Activated T-helper 1 cell treated with Interleukin-2 at 50 U/mL for 16 hours (primary cell): Measurements from ENCODE around the gene TSPAN17.
A peak's percentile ranks its signal among the peaks of the same experiment; 100 is the strongest.

ENCODE experiments used
- DNase-seq: peaks from one replicate; pipeline ENCODE4 v3.0.0-alpha.2; 2020; ENCODE audit warnings: low read depth

TSPAN17 gene

DNA sequence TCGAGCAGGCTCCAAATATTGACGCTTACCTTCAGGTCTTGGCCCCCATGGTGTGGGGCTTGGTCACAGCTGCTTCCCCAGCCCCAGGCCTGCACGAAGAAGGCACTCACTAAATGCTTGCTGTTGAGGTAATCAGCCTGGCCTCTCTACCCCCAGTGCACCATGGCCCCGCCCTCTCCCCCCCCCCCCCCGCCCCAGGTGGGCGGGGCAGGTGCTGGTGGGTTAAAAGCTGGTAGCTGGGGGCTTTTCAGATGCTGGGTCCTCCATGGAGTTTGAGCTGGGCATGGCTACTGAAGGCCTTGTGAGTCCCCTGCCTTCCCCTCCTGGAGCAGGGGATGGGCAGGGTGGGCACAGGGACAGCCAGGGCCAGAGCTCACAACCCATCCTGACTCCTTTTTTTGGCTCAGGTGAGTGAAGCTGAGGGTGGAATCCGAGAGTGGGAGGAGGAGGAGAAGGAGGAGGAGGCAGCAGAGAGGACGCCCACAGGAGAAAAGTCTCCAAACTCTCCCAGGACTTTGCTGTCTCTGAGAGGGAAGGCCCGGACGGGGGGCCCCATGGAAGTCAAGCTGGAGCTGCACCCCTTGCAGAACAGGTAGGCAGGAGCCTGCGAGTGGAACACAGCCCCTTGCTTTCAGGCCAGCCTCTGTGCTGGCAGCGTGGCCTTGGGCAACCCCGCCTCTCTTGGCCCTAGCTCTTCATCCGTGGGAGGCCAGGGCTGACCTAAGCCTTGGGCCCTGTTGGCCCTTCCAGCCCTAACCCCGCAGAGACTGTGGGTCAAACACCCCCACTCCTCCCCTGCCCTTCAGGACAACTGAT lies 4.4 kb upstream of the TSPAN17 start:
- no peak for DNase-seq

DNA sequence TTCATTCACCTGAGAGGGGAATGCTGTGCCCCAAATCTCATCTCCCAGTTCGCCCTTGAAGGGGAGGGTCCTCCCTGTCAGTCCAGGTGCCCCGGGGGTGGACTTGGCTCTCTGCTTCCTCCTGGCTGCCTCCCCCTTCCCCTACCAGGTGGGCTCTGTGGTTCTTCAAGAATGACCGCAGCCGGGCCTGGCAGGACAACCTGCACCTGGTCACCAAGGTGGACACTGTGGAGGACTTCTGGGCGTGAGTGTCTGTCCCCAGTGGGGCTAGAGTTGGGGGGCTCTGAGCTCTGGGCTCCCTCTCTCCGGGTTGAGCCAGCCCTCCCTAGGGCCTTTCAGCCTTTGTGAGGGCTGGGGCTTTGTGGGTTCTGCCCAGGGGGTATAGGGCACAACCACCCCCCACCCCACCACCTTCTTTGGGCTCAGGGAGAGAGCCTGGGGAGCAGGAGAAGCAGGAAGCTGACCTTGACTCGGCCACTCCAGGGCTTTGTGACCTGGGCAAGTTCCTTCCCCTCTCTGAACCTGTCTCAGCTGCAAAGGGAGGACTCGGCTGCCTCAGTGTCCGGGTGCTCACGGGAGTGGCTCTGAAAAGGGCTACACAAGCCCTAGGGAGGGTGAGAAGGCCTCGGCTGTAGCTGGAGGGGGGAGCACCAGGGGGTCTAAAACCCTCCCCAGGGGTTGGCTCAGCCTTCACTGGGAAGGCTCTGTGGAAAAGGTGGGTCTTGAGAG lies 3.6 kb upstream of the TSPAN17 start:
- DNase-seq = no peak

DNA sequence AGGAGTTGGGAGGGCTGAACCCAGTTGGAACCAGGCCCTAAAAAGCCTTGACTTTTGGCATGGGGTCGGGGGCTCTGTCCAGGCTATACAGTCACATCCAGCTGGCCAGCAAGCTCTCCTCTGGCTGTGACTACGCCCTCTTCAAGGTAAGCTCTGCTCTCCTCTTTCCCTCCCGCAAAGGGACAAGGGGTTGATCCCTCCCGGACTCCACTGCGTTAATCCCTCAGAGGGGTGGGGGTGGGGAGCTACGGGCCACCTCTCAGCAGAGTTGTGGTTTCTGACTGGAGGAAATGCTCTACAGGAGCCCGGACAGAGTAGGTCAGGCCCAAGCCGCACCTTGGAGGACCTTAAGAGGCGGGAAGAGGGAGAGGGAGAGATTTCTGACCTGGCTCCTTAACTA lies 3.0 kb upstream of the TSPAN17 start:
- no peak for DNase-seq

DNA sequence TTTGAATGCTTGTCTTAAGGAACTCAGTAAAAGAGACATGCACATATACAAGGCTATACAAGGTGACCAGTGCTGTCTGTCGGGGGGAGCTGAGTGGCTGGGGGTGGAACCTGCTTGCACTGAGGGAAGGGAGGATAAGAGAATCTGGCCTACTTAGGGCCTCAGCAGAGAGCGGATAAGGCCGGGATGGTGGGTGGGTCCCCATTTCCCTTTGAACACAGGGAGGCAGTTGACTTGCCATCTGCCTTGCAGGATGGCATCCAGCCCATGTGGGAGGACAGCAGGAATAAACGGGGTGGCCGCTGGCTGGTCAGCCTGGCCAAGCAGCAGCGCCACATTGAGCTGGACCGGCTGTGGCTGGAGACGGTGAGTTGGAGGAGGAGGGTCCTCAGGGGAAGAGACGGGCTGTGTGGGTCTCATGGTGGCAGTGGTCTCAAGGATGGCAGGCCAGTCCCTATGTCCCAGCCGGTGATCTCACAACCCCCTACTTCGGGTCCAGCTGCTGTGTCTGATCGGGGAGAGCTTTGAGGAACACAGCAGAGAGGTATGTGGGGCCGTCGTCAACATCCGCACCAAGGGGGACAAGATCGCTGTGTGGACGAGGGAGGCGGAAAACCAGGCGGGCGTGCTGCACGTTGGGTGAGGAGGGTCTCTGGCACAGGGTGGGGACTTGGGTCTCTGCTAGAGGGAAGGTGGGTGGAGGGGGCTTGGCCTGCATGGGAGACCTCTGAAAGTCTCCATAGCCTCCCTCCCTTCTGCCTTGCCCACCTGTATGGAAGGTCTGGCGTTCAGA lies 2.2 kb upstream of the TSPAN17 start:
- no peak for DNase-seq

DNA sequence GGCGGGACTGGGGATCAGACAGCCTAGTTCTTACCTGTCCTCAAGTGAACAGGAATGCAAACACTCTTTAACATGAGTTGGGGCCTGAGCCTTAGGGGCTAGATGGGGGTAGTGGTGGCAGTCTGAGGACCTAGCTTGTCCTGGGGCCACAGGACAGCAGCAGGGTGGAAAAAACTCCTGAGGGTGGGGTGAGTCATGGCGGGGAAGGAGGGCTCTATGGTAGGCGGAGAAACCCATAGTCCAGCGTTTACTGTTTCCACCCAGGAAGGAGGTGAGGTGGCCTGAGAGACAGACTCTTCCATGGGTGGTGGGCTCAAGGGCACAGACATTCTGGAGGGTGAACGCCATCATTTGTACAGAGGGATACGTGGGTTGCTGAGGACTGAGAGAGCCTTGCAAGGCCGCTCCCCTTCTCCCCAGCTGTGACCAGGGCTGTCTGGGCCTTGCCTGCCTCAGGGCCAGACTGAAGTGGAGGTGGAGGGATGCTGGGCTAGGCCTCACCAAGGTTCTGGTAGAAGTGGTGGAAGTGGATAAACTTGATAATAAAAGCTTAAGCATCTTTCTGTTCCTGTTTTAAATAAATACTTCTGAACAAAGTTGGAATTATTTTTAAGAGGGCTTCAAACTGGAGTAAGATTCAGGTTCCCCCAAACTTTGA lies 1.1 kb upstream of the TSPAN17 start:
- DNase-seq = no peak

DNA sequence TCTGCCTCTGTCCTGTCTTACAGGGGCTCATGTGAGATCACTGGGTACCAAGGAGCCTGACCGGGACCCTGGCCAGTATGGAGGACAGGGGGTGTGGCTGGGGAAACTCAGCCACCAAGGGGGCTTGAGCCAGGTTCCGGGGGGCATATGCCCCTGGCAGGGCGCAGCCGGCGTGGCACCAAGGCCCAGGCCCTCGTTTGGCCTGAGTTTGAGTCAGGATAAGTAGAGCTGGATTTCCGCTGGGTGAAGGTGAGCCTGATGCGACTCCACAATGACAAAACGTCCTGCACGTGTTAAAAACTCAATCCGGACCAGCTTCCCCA lies 616 bp upstream of the TSPAN17 start:
- DNase-seq = no peak

DNA sequence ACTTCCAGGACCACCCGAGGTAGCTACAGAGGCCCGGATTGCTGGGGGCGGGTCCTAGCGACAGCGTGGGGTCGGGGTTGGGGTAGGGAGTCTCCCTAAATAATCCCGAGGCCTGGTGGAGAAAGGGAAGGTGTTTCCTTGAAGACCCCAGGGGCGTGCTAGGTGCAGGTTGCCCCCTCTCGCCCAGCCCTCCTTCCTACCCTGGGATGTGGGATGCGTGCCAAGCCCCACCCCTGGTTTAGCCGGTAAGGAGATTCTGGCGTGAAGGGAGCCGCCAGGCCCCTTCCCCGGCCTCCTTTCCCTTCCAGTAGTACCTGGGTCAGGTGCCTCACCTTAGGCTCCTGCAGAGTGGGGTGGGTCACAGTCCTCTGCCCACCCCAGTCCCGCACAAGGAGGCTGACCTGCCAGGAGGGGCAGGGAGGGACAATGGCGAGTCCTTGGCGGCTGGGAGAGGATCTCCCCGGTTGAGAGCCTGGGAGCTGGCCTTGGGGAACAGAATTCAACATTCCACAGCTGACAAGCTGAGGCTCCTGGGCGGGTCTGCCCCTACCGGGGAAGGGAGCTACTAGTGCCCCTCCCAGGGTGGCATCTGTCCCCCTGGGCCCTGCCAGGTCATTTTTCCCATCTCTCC lies 674 bp downstream of the TSPAN17 start:
- DNase-seq = no peak

DNA sequence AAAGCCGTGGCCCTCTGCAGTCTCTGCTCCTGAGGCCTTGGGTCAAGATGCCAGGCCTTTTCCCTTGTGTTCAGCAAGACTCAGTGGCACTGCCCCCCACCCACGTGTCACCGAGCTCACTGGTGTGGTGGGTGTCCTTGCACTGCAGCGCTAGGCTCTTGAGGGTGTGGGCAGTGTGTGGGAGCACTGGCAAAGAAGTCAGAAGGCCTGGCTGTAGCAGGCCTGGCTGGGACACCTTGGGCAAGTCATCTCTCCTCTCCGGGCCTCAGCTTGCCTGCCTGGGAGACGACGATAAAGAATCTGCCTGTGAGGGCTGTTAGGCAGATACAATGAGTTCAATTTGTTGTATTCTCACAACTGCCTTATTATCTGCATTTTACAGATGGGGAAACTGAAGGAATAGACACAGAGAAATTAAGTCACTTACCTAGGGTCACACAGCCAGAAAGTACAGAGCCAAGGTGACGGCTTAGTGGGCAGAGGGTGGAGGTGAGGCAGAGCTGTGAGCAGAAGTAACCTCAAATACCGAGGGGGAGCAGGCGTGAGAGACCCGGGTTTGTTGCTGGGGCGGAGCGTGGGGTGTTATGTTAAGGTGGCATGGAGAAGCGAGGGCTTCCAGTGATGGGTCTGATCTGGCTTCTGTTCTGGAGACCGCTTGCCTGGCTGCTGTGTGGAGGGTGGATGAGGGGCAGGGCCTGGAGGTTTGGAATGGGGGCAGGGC lies 1.4 kb downstream of the TSPAN17 start:
- DNase-seq = no peak

DNA sequence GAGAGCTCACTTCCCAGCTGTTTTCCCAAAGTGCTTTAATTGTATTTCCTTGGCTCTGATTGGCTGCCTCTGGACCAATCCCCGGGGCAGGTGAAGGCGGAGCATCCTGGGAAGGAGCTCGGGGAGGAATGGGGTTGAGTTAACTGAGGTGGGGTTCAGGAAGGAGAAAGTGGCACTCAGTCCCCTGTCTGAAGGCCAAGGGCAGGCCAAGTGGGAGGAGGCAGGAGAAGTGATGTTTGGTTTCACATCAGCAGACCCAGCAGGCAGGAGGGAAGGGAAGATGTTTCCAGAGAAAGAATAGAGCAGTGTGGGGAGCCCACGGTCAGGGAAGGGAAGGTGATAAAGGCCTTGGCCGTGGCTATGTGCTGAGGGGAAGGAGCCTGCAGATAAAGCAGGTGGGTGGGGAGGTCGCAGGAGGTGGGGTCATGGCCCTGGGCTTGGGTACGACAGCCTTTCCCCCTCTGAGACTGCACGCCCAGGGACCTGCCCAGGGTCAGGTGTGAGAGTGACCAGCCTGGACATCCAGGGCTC lies 3.1 kb downstream of the TSPAN17 start:
- DNase-seq = no peak

DNA sequence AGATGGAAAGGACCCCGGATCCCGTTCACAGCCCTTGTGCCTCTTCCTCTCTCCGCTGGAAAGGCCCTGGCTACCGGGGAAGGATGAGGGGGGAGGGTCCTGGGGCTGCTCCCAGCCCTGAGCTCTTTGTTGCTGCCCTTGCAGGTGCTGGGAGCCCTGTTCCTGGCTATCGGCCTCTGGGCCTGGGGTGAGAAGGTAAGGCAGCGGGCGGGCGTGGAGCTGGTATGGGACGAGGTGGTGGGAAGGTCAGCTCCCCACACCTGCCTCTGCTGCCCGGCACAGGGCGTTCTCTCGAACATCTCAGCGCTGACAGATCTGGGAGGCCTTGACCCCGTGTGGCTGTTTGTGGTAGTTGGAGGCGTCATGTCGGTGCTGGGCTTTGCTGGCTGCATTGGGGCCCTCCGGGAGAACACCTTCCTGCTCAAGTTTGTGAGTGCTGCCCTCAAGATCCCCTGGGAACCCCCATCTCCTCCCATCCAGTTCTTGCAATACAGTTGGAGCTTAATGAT lies 4.2 kb downstream of the TSPAN17 start:
- no peak for DNase-seq

DNA sequence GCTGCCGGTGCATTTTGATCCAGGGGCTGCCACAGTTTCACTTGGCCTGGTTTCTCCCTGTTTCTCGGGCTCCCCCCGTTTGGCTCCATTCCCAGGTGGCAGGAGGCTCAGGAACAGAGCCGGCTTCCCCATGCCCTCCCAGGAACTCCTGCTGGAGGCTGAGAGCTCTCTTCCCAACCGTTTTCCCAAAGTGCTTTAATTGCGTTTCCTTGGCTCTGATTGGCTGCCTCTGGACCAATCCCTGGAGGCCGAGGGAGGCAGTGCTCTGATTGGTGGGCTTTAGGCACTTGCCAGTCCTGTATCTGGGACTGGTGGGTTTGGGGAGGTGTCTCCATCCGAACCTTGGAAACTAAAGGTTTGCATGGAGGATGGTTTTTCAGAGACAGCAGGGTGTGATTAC lies 4.9 kb downstream of the TSPAN17 start:
- DNase-seq = no peak

DNA sequence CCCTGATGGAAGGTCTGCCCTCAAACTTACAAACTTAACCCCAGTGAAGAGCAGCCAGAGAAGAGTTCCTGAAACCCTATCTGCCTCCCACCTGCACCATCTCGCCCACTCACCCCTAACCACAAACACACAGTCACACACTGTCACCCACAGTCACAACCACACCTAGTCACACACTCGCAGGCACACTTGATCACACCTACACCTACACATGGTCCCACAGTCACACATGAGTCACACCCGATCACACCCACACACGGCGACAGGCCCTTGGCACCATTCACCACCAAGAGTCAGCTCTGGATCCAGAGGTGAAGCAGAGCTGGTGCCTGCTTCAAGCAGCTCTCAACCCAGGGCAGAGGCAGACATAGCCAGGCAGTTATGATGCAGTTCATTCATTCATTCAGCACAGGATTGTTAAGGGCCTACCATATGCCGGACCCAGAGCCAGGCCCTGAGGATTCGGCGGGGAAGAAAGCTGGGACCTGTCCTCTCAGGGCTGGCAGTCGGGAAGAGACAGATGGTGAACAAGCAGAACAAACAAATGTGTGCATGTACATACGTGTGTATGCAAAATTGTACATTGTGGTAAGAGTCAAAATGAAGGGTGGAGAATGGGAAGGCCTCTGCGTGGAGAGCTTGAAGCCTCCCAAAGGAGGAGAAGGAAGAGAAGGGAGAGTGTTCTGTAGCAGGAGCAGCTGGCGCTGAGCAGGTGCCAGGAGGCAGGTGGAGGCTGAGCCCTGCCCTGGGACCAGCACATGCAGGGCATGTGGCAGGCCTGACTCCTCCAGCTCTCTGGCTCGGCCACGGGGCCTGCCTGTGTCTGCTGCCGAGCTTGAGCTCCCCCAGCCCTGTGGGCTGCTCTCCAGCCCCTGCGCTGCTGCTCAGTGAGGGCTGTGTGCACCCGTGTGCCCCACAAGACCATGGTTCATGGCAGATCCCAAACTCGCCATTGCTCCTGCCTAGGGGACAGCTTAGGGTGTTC lies 6.4 kb downstream of the TSPAN17 start:
- no peak for DNase-seq

DNA sequence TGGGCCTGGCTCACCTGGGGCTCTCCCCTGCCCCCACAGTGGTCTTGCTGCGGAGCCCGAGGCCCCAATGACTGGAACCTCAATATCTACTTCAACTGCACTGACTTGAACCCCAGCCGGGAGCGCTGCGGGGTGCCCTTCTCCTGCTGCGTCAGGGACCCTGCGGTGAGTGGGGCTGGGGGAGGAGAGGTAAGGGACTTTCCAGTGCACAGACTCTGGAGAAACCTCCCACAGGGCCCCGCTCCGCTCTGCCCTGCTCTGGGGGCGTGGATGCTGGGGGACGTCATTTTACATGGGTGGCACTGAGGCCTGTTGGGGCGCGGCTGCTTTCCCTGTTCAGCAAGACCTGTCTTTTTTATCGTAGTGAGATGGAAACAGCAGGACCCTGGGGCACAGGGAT lies 7.6 kb downstream of the TSPAN17 start:
- DNase-seq = no peak

DNA sequence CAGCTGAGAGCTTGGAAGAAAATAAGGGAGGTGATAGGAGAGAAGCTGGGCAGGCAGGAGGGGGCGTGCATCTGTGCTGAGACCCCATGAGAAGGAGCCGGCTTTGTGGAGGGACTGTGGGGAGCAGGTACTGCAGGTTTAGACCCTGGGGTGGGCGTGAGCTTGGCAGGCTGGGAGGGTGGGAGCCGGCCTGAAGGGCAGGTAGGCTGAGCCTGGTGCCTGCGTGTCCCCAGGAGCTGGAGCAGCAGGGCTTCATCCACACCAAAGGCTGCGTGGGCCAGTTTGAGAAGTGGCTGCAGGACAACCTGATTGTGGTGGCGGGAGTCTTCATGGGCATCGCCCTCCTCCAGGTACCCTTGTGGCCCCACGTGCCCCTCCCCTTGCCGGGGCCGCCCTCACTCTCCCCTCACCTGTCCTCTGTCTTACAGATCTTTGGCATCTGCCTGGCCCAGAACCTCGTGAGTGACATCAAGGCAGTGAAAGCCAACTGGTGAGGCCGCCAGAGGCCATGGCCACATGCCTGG lies 9.2 kb downstream of the TSPAN17 start:
- no peak for DNase-seq

DNA sequence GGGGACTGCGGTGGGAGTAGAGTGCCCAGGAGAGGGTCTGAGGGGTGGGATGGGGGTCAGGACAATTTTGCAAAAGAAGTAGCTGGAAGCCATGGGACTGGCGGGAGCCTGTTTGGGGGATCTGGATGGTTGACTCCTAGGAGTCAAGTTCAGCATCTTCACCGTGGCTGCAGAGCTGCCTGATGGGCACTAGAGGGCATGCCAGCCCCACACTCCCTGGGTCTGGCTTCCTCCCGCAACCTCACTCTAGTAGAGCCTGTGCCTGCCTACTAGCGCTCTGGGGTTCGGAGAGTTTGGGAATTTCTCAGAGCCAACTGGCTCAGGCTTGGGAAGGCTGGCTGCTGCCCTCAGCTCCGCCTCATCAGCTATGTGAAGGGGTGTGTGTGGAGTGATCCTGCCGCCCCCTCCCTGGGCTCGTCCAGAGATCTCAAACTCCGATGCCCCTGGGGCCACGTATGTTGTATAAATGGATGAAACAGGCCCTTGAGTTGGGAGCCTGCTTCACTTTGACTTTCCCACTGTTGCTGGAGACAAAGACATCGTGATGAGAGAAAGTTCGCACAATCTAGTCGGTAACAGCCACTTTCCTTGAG lies 10.8 kb downstream of the TSPAN17 start:
- peak; percentile 38 for DNase-seq

DNA sequence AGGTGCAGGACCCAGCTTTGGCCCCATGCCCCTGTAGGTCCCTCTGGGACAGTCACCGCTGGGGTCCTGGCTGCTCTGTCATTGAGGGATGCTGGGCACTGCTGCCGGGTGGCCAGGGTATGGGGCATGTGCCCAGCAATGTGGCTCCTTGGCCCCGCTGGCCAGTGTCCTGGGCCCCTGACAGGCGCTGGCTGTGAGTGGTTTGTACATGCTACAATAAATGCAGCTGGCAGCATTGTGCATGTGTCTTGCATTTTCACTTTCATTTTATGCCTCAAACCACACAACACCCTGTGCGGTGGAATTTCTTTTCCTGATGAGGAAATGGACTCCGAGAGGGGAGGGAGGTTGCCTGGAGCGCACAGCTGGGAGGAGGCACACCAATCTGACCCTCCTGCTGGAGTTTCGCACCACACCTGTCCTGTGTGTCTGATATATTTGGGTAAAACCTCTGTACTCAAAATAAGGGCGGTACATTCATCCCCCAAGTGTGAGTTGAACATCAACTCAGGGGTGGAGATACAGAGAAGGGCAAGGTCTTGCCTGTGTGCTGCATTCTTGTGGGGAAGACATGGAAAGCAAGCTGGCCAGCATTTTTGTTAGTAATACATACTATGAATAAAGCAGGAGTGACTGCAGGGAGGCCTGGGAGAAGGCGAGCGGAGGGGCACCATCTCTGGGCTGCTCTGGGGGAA lies 11.7 kb downstream of the TSPAN17 start:
- DNase-seq = no peak

DNA sequence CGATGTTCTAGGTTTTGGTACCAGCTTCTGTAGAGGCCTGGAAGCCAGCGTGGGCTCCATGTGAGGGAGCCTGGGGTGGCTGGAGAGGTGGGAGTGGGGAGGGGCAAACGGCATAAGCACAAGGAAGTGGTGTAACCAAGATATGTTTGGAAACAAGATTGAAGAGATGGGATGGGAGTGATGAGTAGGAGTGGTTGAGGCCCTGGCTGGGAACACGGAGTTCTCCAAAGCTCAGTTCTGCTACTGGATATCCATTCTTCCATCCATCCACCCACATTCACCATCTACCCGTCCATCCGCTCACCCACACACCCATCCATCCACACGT lies 12.2 kb downstream of the TSPAN17 start:
- no peak for DNase-seq

DNA sequence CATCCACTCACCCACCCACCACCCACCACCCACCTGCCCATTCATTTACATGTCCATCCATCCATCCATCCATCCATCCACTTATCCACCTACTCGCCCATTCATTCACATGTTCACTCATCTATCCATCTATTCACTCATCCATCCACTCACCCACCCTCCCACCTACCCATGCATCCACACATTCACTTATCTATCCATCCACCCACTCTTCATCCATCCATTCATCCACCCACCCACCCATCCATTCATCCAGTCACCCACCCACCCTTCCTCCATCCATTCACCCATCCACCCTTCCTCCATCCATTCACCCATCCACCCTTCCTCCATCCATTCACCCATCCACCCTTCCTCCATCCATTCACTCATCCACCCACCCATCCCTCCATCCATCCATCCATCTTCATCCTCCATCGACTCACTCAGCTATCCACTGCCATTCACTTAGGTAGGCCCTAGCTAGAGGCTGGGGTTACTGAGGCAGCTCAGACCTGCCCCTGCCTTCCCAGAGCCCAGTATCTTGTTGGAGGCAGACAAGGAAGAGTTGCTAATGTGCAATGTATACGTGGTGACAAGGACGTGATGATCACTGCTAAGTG lies 12.7 kb downstream of the TSPAN17 start:
- DNase-seq = no peak
